AG10803 (cell line): ENCODE data around the gene MAP4K5.
A peak's percentile ranks its signal among the peaks of the same experiment; 100 is the strongest.

ENCODE experiments used
- DNase-seq: peaks from one replicate; pipeline ENCODE4 v3.0.0; 2010; ENCODE audit warnings: low read depth
- H3K4me3 ChIP-seq: 2 replicates; pipeline ENCODE4 v1.5.1; 2011; ENCODE audit warnings: mild to moderate bottlenecking, low read length, control low read depth
- CTCF ChIP-seq: conservative IDR thresholded peaks from 2 replicates; pipeline ENCODE4 v1.5.1; 2011; ENCODE audit warnings: mild to moderate bottlenecking, low read length, control low read depth, inconsistent platforms

The MAP4K5 gene

GRCh38 chr14:50400461-50400860 is 131.9 kb downstream of the MAP4K5 start:
- DNase-seq = no peak
- H3K4me3 ChIP-seq = no peak overlapping the region
- TF ChIP-seq CTCF = no peak

DNA sequence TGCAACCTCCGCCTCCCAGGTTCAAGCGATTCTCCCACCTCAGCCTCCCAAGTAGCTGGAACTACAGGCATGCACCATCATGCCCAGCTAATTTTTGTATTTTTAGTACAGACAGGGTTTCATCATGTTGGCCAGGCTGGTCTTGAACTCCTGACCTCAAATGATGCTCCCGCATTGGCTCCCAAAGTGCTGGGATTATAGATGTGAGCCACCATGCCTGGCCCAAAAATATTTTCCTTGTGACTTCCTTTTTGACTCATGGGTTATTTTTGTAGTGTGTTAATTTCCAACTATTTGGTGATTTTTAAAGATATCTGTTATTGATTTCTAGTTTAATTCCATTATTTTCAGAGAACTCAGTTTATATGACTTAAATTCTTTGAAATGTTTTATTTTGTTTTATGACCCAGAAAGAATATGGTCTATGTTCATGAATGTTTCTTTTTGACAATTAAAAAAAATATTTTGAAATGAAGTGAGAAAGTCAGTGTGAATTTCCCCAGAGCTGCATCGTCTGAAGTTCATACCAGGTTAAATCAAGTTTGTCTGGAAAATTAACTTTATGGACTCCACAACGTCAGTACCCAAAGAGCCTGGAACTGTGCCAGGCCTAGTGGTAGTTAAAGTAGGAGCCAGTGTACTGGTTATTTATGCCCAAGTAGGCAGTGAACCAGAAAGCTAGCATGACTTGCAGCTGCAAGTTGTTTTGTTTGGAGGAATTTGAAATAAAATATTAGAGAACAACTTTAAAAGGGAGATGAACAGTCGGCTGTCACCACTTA is 132.9 kb downstream of the MAP4K5 start:
- H3K4me3 ChIP-seq = no peak overlapping the region
- TF ChIP-seq CTCF = no peak
- DNase-seq = peak; percentile 63

- TF ChIP-seq CTCF = no peak
- H3K4me3 ChIP-seq = no peak overlapping the region
- no peak for DNase-seq
Measured at GRCh38 chr14:50398189-50398580, 134.2 kb downstream of the MAP4K5 start.

GRCh38 chr14:50397390-50398188 is 134.8 kb downstream of the MAP4K5 start:
- DNase-seq = peak; percentile 21
- H3K4me3 ChIP-seq = peak overlapping the region; percentile 65
- TF ChIP-seq CTCF = no peak

GRCh38 chr14:50396631-50397389 is 135.6 kb downstream of the MAP4K5 start, which contains the start of gene CDKL1:
Gene CDKL1, minus strand, starts transcription at chr14:50396881. Its CDS starts 1,013 bp downstream, at chr14:50395868.
- no peak for TF ChIP-seq CTCF
- peak; percentile 54 for DNase-seq
- peak within 1 kb of the TSS; percentile 76 for H3K4me3 ChIP-seq

- TF ChIP-seq CTCF = no peak
- peak overlapping the region; percentile 76 for H3K4me3 ChIP-seq
- peak; percentile 26 for DNase-seq
Measured at GRCh38 chr14:50395448-50395847, 136.9 kb downstream of the MAP4K5 start.
